OCI-LY1 (cell line): ENCODE data around the gene KRTAP22-1.

Experiments
- H2AFZ ChIP-seq: fragments of 200-600 bp; sonication (generic), shearing (Covaris generic); 2 replicates; pipeline ENCODE4 v1.6.0; 2014; ENCODE audit warnings: antibody characterized with exemption, mild to moderate bottlenecking, low read length
- H3F3A ChIP-seq: fragments of 200-600 bp; sonication (generic), shearing (Covaris generic); 2 replicates; pipeline ENCODE4 v1.6.0; 2014; ENCODE audit warnings: mild to moderate bottlenecking, antibody characterized with exemption, low read length, moderate library complexity; ENCODE audit not compliant: insufficient read depth
- H3K27ac ChIP-seq: fragments of 200-600 bp; sonication (generic); 2 replicates; pipeline ENCODE4 v1.5.1; 2014; ENCODE audit warnings: low read length, mixed run types, mild to moderate bottlenecking, low read depth; ENCODE audit not compliant: poor library complexity, severe bottlenecking
- H3K27me3 ChIP-seq: fragments of 200-600 bp; sonication (generic); 2 replicates; pipeline ENCODE4 v1.6.0; 2014; ENCODE audit warnings: antibody characterized with exemption, mild to moderate bottlenecking, low read length, moderate library complexity; ENCODE audit not compliant: insufficient read depth
- H3K36me3 ChIP-seq: fragments of 200-600 bp; sonication (generic); 2 replicates; pipeline ENCODE4 v1.6.1; 2014; ENCODE audit warnings: mild to moderate bottlenecking, antibody characterized with exemption, low read length, moderate library complexity, mixed read lengths; ENCODE audit not compliant: insufficient read depth
- H3K4me1 ChIP-seq: fragments of 200-600 bp; sonication (generic); 2 replicates; pipeline ENCODE4 v1.5.1; 2014; ENCODE audit warnings: mild to moderate bottlenecking, low read length, moderate library complexity; ENCODE audit not compliant: insufficient read depth, severe bottlenecking
- H3K4me2 ChIP-seq: fragments of 200-600 bp; sonication (generic), shearing (Covaris generic); 2 replicates; pipeline ENCODE4 v1.6.1; 2014; ENCODE audit warnings: low read length
- H3K4me3 ChIP-seq: fragments of 200-600 bp; sonication (generic); 2 replicates; pipeline ENCODE4 v1.5.1; 2014; ENCODE audit warnings: low read length, low read depth, mild to moderate bottlenecking, mixed read lengths; ENCODE audit not compliant: poor library complexity, severe bottlenecking
- H3K79me2 ChIP-seq: fragments of 200-600 bp; shearing (Covaris generic); 2 replicates; pipeline ENCODE4 v1.6.1; 2016; ENCODE audit warnings: mixed run types, low read length, mixed read lengths; ENCODE audit not compliant: insufficient read depth
- H3K9ac ChIP-seq: fragments of 200-600 bp; sonication (generic), shearing (Covaris generic); 2 replicates; pipeline ENCODE4 v1.6.1; 2014; ENCODE audit warnings: mild to moderate bottlenecking, low read length, mixed read lengths
- H3K9me2 ChIP-seq: fragments of 200-600 bp; sonication (generic), shearing (Covaris generic); 2 replicates; pipeline ENCODE4 v1.6.1; 2014; ENCODE audit warnings: low read depth, mild to moderate bottlenecking, low read length, mixed read lengths
- H3K9me3 ChIP-seq: fragments of 200-600 bp; shearing (Covaris generic); 2 replicates; pipeline ENCODE4 v1.6.1; 2014; ENCODE audit warnings: low read length, mixed read lengths
- H4K20me1 ChIP-seq: fragments of 200-600 bp; sonication (generic), shearing (Covaris generic); 2 replicates; pipeline ENCODE4 v1.6.0; 2016; ENCODE audit warnings: mild to moderate bottlenecking, low read length; ENCODE audit not compliant: insufficient read depth
- CTCF ChIP-seq: fragments of 200-600 bp; sonication (generic), shearing (Covaris generic); IDR thresholded peaks from 2 replicates; pipeline ENCODE4 v1.5.1; 2017; ENCODE audit warnings: mild to moderate bottlenecking, antibody characterized with exemption, low read length, moderate library complexity, mixed read lengths
- EZH2 ChIP-seq: fragments of 200-600 bp; sonication (generic), shearing (Covaris generic); IDR thresholded peaks from 2 replicates; pipeline ENCODE4 v1.8.0; 2017; ENCODE audit warnings: borderline replicate concordance, mixed run types, mild to moderate bottlenecking, antibody characterized with exemption, low read length, moderate library complexity, mixed read lengths

The KRTAP22-1 gene

GRCh38 chr21:30615199-30615598 is 14.3 kb downstream of the KRTAP22-1 start:
- Histone ChIP-seq H3K27ac (no peak overlapping the region), H3K27me3 (no peaks in the 10 kb centered on the region), H3K4me2 (no peak overlapping the region), H3K9ac (no peak overlapping the region), H3K36me3 (no peaks in the 10 kb centered on the region), H3K9me3 (no peaks in the 10 kb centered on the region), H2AFZ (no peak overlapping the region), H3K4me1 (no peaks in the 10 kb centered on the region), H3K9me2 (no peaks in the 10 kb centered on the region), H3K79me2 (no peaks in the 10 kb centered on the region), H4K20me1 (no peaks in the 10 kb centered on the region), H3F3A (no peaks in the 10 kb centered on the region), H3K4me3 (no peak overlapping the region)
- TF ChIP-seq EZH2, result no peak
- no peak for TF ChIP-seq CTCF

GRCh38 chr21:30616125-30616524 is 15.2 kb downstream of the KRTAP22-1 start, which contains the start of gene KRTAP20-1:
Gene KRTAP20-1, plus strand, starts transcription at chr21:30616425. Its CDS starts 30 bp downstream, at chr21:30616455.
- H3K4me1 ChIP-seq, result no peaks in the 10 kb centered on the region

GRCh38 chr21:30620080-30620479 is 19.2 kb downstream of the KRTAP22-1 start:
- no peak overlapping the region for H3K4me3 ChIP-seq
- no peak for TF ChIP-seq EZH2
- TF ChIP-seq CTCF, result no peak
- H2AFZ ChIP-seq, result no peak overlapping the region
- no peaks in the 10 kb centered on the region for H3K27me3 ChIP-seq
- H4K20me1 ChIP-seq, result no peaks in the 10 kb centered on the region
- no peak overlapping the region for H3K9ac ChIP-seq
- H3F3A ChIP-seq, result no peaks in the 10 kb centered on the region
- H3K79me2 ChIP-seq, result no peaks in the 10 kb centered on the region
- no peaks in the 10 kb centered on the region for H3K36me3 ChIP-seq
- H3K4me2 ChIP-seq, result no peak overlapping the region
- H3K4me1 ChIP-seq, result no peaks in the 10 kb centered on the region
- no peak overlapping the region for H3K27ac ChIP-seq
- no peaks in the 10 kb centered on the region for H3K9me2 ChIP-seq
- no peaks in the 10 kb centered on the region for H3K9me3 ChIP-seq

More at GRCh38 chr21:30616125-30616524, 15.2 kb downstream of the KRTAP22-1 start, which contains the start of gene KRTAP20-1:
- Histone ChIP-seq H3K9me2 (no peaks in the 10 kb centered on the region), H3K79me2 (no peaks in the 10 kb centered on the region), H3K4me2 (no peak within 1 kb of the TSS), H3K36me3 (no peaks in the 10 kb centered on the region), H4K20me1 (no peaks in the 10 kb centered on the region), H3K9ac (no peak within 1 kb of the TSS), H3K9me3 (no peaks in the 10 kb centered on the region), H3F3A (no peaks in the 10 kb centered on the region), H2AFZ (no peak within 1 kb of the TSS), H3K27ac (no peak within 1 kb of the TSS), H3K4me3 (no peak within 1 kb of the TSS), H3K27me3 (no peaks in the 10 kb centered on the region)
- TF ChIP-seq EZH2 (no peak), CTCF (no peak)
